Ishikawa (cell line): ENCODE results near the gene GPLD1.

Source experiments
- CEBPB ChIP-seq: IDR thresholded peaks from 2 replicates; pipeline ENCODE4 v1.6.1; 2012
- TEAD4 ChIP-seq: IDR thresholded peaks from 2 replicates; pipeline ENCODE4 v1.6.1; 2012

DNA sequence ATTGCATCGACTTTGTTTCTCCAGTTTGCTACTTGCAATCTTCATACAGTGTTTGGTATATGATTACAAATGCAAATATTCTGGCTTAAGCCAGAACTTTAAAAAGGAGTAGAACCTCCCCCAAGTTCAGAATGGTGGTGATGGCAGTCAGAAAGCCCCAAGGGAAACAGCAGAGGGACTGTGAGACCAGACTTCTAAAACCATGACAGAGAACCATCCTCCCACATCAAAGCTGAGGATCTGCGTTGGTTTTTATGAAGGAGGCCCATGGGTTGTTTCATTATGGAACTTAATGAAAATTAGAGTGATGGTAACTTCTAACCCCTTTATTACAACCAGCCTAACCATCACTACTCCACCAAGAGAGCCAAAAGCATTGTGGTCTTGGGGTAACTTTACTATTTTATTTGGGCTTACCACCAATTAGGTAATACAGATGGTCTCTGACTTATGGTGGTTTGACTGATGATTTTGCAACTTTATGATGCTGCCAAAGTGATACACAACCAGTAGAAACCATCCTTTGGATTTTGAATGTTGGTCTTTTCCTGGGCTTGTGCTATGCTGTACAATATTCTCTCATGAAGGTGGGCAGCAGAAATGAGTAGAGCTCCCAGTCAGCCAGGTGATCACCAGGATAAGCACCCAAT, 97.5 kb downstream of the GPLD1 start:
- no peak for TF ChIP-seq CEBPB
- no peak for TF ChIP-seq TEAD4
